Measurements from ENCODE around the gene MCEMP1.

MCEMP1 gene

GRCh38 chr19:7710616-7711015 lies 33.7 kb downstream of the MCEMP1 start:
- 77% methylated on average over 5 of the region's 5 CpGs for WGBS
- Histone ChIP-seq H3K27ac (ENCODE audit: low read depth, low read length) (no peak overlapping the region), H3K4me1 (ENCODE audit: insufficient read depth, low read length) (no peaks in the 10 kb centered on the region), H3K9me3 (ENCODE audit: insufficient read depth, low read depth, low read length) (no peaks in the 10 kb centered on the region), H3K9ac (ENCODE audit: low read depth, low read length) (no peak overlapping the region), H3K4me3 (ENCODE audit: low read length) (no peak overlapping the region), H3K36me3 (ENCODE audit: insufficient read depth, low read length) (no peaks in the 10 kb centered on the region), H3K27me3 (ENCODE audit: insufficient read depth, low read length) (no peaks in the 10 kb centered on the region)

GRCh38 chr19:7715671-7716070 lies 38.8 kb downstream of the MCEMP1 start:
- 100% methylated on average over 1 of the region's 1 CpG for WGBS
- no peaks in the 10 kb centered on the region for H3K27me3 ChIP-seq (ENCODE audit: insufficient read depth, low read length)
- H3K27ac ChIP-seq (ENCODE audit: low read depth, low read length), result no peak overlapping the region
- no peaks in the 10 kb centered on the region for H3K4me1 ChIP-seq (ENCODE audit: insufficient read depth, low read length)
- H3K36me3 ChIP-seq (ENCODE audit: insufficient read depth, low read length), result no peaks in the 10 kb centered on the region
- H3K4me3 ChIP-seq (ENCODE audit: low read length), result no peak overlapping the region
- H3K9me3 ChIP-seq (ENCODE audit: insufficient read depth, low read depth, low read length), result no peaks in the 10 kb centered on the region
- H3K9ac ChIP-seq (ENCODE audit: low read depth, low read length), result no peak overlapping the region

- Histone ChIP-seq H3K4me3 (ENCODE audit: low read length) (no peak overlapping the region), H3K9me3 (ENCODE audit: insufficient read depth, low read depth, low read length) (no peaks in the 10 kb centered on the region), H3K36me3 (ENCODE audit: insufficient read depth, low read length) (no peaks in the 10 kb centered on the region), H3K27ac (ENCODE audit: low read depth, low read length) (no peak overlapping the region), H3K9ac (ENCODE audit: low read depth, low read length) (no peak overlapping the region), H3K4me1 (ENCODE audit: insufficient read depth, low read length) (no peaks in the 10 kb centered on the region), H3K27me3 (ENCODE audit: insufficient read depth, low read length) (no peaks in the 10 kb centered on the region)
- WGBS, result 82% methylated on average over 1 of the region's 1 CpG
Observed at GRCh38 chr19:7716762-7717161, 39.9 kb downstream of the MCEMP1 start.

- Histone ChIP-seq H3K4me1 (ENCODE audit: insufficient read depth, low read length) (no peaks in the 10 kb centered on the region), H3K36me3 (ENCODE audit: insufficient read depth, low read length) (no peaks in the 10 kb centered on the region), H3K27ac (ENCODE audit: low read depth, low read length) (no peak overlapping the region), H3K9ac (ENCODE audit: low read depth, low read length) (no peak overlapping the region), H3K27me3 (ENCODE audit: insufficient read depth, low read length) (no peaks in the 10 kb centered on the region), H3K4me3 (ENCODE audit: low read length) (no peak overlapping the region), H3K9me3 (ENCODE audit: insufficient read depth, low read depth, low read length) (no peaks in the 10 kb centered on the region)
- WGBS, result 79% methylated on average over 8 of the region's 8 CpGs
Observed at GRCh38 chr19:7718668-7719067, 41.8 kb downstream of the MCEMP1 start.

- Histone ChIP-seq H3K36me3 (ENCODE audit: insufficient read depth, low read length) (no peaks in the 10 kb centered on the region), H3K27ac (ENCODE audit: low read depth, low read length) (no peak overlapping the region), H3K4me1 (ENCODE audit: insufficient read depth, low read length) (no peaks in the 10 kb centered on the region), H3K4me3 (ENCODE audit: low read length) (no peak overlapping the region), H3K9ac (ENCODE audit: low read depth, low read length) (no peak overlapping the region), H3K9me3 (ENCODE audit: insufficient read depth, low read depth, low read length) (no peaks in the 10 kb centered on the region), H3K27me3 (ENCODE audit: insufficient read depth, low read length) (no peaks in the 10 kb centered on the region)
- 90% methylated on average over 6 of the region's 6 CpGs for WGBS
Observed at GRCh38 chr19:7720351-7720750, 43.5 kb downstream of the MCEMP1 start.

GRCh38 chr19:7722231-7722651 lies 45.4 kb downstream of the MCEMP1 start:
- Histone ChIP-seq H3K9ac (ENCODE audit: low read depth, low read length) (no peak overlapping the region), H3K4me3 (ENCODE audit: low read length) (no peak overlapping the region)
- 67% methylated on average over 5 of the region's 5 CpGs for WGBS

GRCh38 chr19:7725791-7726190 lies 48.9 kb downstream of the MCEMP1 start:
- H3K4me3 ChIP-seq (ENCODE audit: low read length), result no peak overlapping the region
- H3K9ac ChIP-seq (ENCODE audit: low read depth, low read length), result no peak overlapping the region
- H3K27me3 ChIP-seq (ENCODE audit: insufficient read depth, low read length), result peaks cover 39% of the 10 kb centered on the region
- no peak overlapping the region for H3K27ac ChIP-seq (ENCODE audit: low read depth, low read length)
- no peaks in the 10 kb centered on the region for H3K9me3 ChIP-seq (ENCODE audit: insufficient read depth, low read depth, low read length)
- no peaks in the 10 kb centered on the region for H3K4me1 ChIP-seq (ENCODE audit: insufficient read depth, low read length)
- no peaks in the 10 kb centered on the region for H3K36me3 ChIP-seq (ENCODE audit: insufficient read depth, low read length)
- 72% methylated on average over 2 of the region's 2 CpGs for WGBS

More at GRCh38 chr19:7722231-7722651, 45.4 kb downstream of the MCEMP1 start:
- H3K4me1 ChIP-seq (ENCODE audit: insufficient read depth, low read length), result no peaks in the 10 kb centered on the region
- no peaks in the 10 kb centered on the region for H3K36me3 ChIP-seq (ENCODE audit: insufficient read depth, low read length)
- H3K27ac ChIP-seq (ENCODE audit: low read depth, low read length), result no peak overlapping the region
- H3K9me3 ChIP-seq (ENCODE audit: insufficient read depth, low read depth, low read length), result no peaks in the 10 kb centered on the region
- H3K27me3 ChIP-seq (ENCODE audit: insufficient read depth, low read length), result peaks cover 4% of the 10 kb centered on the region

- Histone ChIP-seq H3K9ac (ENCODE audit: low read depth, low read length) (no peak overlapping the region), H3K27ac (ENCODE audit: low read depth, low read length) (no peak overlapping the region), H3K4me1 (ENCODE audit: insufficient read depth, low read length) (no peaks in the 10 kb centered on the region), H3K36me3 (ENCODE audit: insufficient read depth, low read length) (no peaks in the 10 kb centered on the region), H3K27me3 (ENCODE audit: insufficient read depth, low read length) (peaks cover 68% of the 10 kb centered on the region), H3K9me3 (ENCODE audit: insufficient read depth, low read depth, low read length) (no peaks in the 10 kb centered on the region), H3K4me3 (ENCODE audit: low read length) (peak overlapping the region; percentile 38; the same call in 1 of the 2 replicates)
- WGBS, result 52% methylated on average over 16 of the region's 16 CpGs
Observed at GRCh38 chr19:7729211-7729610, 52.3 kb downstream of the MCEMP1 start.
